ENCODE results near the gene ASPM.

Gene ASPM

DNA sequence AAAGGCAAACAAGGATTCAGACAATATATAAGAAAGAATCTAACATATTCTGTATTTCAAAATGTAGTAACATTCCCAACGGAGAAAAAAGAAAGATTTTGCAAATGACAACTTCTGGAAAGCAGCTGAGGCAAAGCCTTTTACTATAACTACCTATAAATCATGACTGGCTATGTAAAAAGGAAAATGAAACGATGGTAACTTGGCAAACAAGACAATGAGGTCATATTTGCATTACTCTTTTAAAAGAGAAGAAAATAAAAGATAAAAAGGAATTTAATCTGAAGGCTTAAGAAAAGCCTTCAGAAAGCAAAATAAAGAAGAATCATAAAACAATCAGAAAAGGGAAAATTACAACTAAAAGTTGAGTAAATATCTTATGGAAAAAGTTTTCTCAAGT, 25.1 kb upstream of the ASPM start:
- no peak overlapping the region for H3K4me3 ChIP-seq (ENCODE audit: low read length)
- H3K4me2 ChIP-seq (ENCODE audit: low read length), result no peak overlapping the region
- no peaks in the 10 kb centered on the region for H3K27me3 ChIP-seq (ENCODE audit: control insufficient read depth, insufficient read depth, low read length)
- peaks cover 5% of the 10 kb centered on the region for H3K4me1 ChIP-seq (ENCODE audit: control insufficient read depth, insufficient read depth, low read length)
- H3K9ac ChIP-seq (ENCODE audit: low read depth, low read length), result no peak overlapping the region
- peaks cover 46% of the 10 kb centered on the region for H3K36me3 ChIP-seq (ENCODE audit: insufficient read depth, low read length)
- no peaks in the 10 kb centered on the region for H3K9me3 ChIP-seq (replicated peaks; ENCODE audit: low read length)

- no peaks in the 10 kb centered on the region for H3K9me3 ChIP-seq (replicated peaks; ENCODE audit: low read length)
- H3K4me2 ChIP-seq (ENCODE audit: low read length), result no peak overlapping the region
- peaks cover 37% of the 10 kb centered on the region for H3K36me3 ChIP-seq (ENCODE audit: insufficient read depth, low read length)
- no peak overlapping the region for H3K4me3 ChIP-seq (ENCODE audit: low read length)
- no peaks in the 10 kb centered on the region for H3K27me3 ChIP-seq (ENCODE audit: control insufficient read depth, insufficient read depth, low read length)
- H3K9ac ChIP-seq (ENCODE audit: low read depth, low read length), result no peak overlapping the region
- peaks cover 5% of the 10 kb centered on the region for H3K4me1 ChIP-seq (ENCODE audit: control insufficient read depth, insufficient read depth, low read length)
Observed at GRCh38 chr1:197170538-197170937, 24.1 kb upstream of the ASPM start.

DNA sequence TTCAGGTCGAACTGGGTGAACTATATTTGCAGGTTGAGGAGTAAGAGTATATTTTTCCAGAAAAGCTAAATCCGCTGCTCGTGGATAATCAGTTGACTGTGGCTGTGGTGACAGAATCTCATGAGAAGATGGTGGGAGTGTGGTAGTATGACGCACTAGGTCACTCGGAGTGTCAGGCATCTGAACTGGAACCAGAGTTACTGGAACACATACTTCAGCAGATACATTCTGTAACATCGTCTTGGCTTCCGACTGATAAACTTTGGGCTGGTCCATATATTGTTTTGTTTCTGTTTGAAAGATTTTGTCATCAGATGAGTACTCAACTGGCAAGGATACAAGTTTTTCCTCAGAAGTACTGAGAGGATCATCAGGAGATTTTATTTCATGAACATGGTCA, 13.0 kb upstream of the ASPM start:
- peaks cover 25% of the 10 kb centered on the region for H3K36me3 ChIP-seq (ENCODE audit: insufficient read depth, low read length)
- no peak overlapping the region for H3K4me3 ChIP-seq (ENCODE audit: low read length)
- H3K9ac ChIP-seq (ENCODE audit: low read depth, low read length), result no peak overlapping the region
- H3K4me1 ChIP-seq (ENCODE audit: control insufficient read depth, insufficient read depth, low read length), result peaks cover 3% of the 10 kb centered on the region
- no peak overlapping the region for H3K4me2 ChIP-seq (ENCODE audit: low read length)
- no peaks in the 10 kb centered on the region for H3K9me3 ChIP-seq (replicated peaks; ENCODE audit: low read length)
- no peaks in the 10 kb centered on the region for H3K27me3 ChIP-seq (ENCODE audit: control insufficient read depth, insufficient read depth, low read length)

DNA sequence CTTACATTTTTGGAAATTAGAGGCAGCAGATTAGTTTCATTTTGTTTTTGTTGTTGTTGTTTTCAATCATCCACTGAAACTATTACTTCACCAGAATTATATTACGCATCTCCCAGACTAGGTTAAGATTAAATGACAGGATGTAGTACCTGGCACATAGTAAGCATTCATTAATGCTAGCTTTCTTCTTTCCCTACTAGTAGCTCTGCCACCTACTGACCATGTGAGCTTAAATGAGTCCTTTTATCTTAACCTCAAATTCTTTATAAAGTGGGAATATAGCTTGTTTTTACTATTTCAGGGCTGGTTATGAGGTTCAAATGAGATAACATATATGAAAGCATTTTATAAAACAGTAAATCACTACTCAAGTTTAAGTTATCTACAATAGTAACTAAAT, 10.2 kb upstream of the ASPM start:
- Histone ChIP-seq H3K4me3 (ENCODE audit: low read length) (no peak overlapping the region), H3K9me3 (replicated peaks; ENCODE audit: low read length) (no peaks in the 10 kb centered on the region), H3K36me3 (ENCODE audit: insufficient read depth, low read length) (peaks cover 17% of the 10 kb centered on the region), H3K4me2 (ENCODE audit: low read length) (no peak overlapping the region), H3K9ac (ENCODE audit: low read depth, low read length) (no peak overlapping the region), H3K27me3 (ENCODE audit: control insufficient read depth, insufficient read depth, low read length) (no peaks in the 10 kb centered on the region), H3K4me1 (ENCODE audit: control insufficient read depth, insufficient read depth, low read length) (peaks cover 3% of the 10 kb centered on the region)

GRCh38 chr1:197152662-197153061, 6.2 kb upstream of the ASPM start:
- Histone ChIP-seq H3K36me3 (ENCODE audit: insufficient read depth, low read length) (no peaks in the 10 kb centered on the region), H3K9me3 (replicated peaks; ENCODE audit: low read length) (no peaks in the 10 kb centered on the region), H3K4me3 (ENCODE audit: low read length) (no peak overlapping the region), H3K9ac (ENCODE audit: low read depth, low read length) (no peak overlapping the region), H3K4me1 (ENCODE audit: control insufficient read depth, insufficient read depth, low read length) (no peaks in the 10 kb centered on the region), H3K27me3 (ENCODE audit: control insufficient read depth, insufficient read depth, low read length) (no peaks in the 10 kb centered on the region), H3K4me2 (ENCODE audit: low read length) (no peak overlapping the region)

DNA sequence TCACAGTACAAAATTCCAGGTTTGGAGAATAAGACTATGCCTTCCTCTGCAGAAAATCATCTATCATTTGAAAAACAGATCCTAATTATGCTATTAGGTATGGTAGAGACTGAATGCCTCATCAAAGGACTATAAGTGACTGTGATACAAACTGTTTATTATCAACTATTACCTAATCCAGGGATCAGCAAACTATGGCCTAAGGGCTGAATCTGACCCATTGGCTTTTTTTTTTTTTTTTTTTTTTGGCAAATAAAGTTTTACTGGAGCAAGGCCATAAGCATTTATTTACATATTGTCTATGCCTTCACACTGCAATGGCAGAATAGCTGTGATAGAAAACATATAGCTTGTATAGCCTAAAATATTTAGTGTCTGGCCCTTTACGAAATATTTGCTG, 4.7 kb upstream of the ASPM start:
- Histone ChIP-seq H3K4me2 (ENCODE audit: low read length) (no peak overlapping the region), H3K9ac (ENCODE audit: low read depth, low read length) (no peak overlapping the region), H3K4me3 (ENCODE audit: low read length) (no peak overlapping the region), H3K4me1 (ENCODE audit: control insufficient read depth, insufficient read depth, low read length) (no peaks in the 10 kb centered on the region), H3K9me3 (replicated peaks; ENCODE audit: low read length) (no peaks in the 10 kb centered on the region), H3K27me3 (ENCODE audit: control insufficient read depth, insufficient read depth, low read length) (no peaks in the 10 kb centered on the region), H3K36me3 (ENCODE audit: insufficient read depth, low read length) (no peaks in the 10 kb centered on the region)

- Histone ChIP-seq H3K9me3 (replicated peaks; ENCODE audit: low read length) (no peaks in the 10 kb centered on the region), H3K36me3 (ENCODE audit: insufficient read depth, low read length) (no peaks in the 10 kb centered on the region), H3K27me3 (ENCODE audit: control insufficient read depth, insufficient read depth, low read length) (no peaks in the 10 kb centered on the region), H3K9ac (ENCODE audit: low read depth, low read length) (no peak overlapping the region), H3K4me1 (ENCODE audit: control insufficient read depth, insufficient read depth, low read length) (no peaks in the 10 kb centered on the region), H3K4me2 (ENCODE audit: low read length) (no peak overlapping the region), H3K4me3 (ENCODE audit: low read length) (no peak overlapping the region)
Observed at GRCh38 chr1:197150336-197151005, 4.0 kb upstream of the ASPM start.

DNA sequence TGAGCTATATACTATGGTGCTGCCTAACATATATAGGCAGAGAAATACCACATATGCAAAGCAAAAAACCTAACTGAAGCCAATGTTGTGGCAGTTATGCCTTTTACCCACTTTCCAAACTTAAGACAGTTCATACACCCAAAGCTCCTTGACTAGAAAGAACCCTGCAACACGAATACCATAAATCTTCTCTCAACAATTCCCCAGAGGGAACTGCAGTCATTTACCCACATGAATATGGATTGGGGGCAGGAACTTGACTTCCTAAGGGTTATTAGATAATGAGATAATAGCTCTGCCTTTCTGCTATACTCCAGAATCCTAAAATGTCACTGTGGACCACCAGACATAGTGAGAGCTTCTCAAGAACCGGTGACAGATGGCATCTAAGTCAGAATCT, 2.9 kb upstream of the ASPM start:
- Histone ChIP-seq H3K9me3 (replicated peaks; ENCODE audit: low read length) (no peaks in the 10 kb centered on the region), H3K27me3 (ENCODE audit: control insufficient read depth, insufficient read depth, low read length) (no peaks in the 10 kb centered on the region), H3K36me3 (ENCODE audit: insufficient read depth, low read length) (no peaks in the 10 kb centered on the region), H3K4me3 (ENCODE audit: low read length) (no peak overlapping the region), H3K9ac (ENCODE audit: low read depth, low read length) (no peak overlapping the region), H3K4me2 (ENCODE audit: low read length) (no peak overlapping the region), H3K4me1 (ENCODE audit: control insufficient read depth, insufficient read depth, low read length) (peaks cover 3% of the 10 kb centered on the region)

GRCh38 chr1:197145446-197146024, 934 bp downstream of the ASPM start:
- H3K9me3 ChIP-seq (replicated peaks; ENCODE audit: low read length), result no peaks in the 10 kb centered on the region
- H3K4me2 ChIP-seq (ENCODE audit: low read length), result peak overlapping the region; percentile 73
- H3K36me3 ChIP-seq (ENCODE audit: insufficient read depth, low read length), result peaks cover 10% of the 10 kb centered on the region
- H3K9ac ChIP-seq (ENCODE audit: low read depth, low read length), result peak overlapping the region; percentile 82
- no peaks in the 10 kb centered on the region for H3K27me3 ChIP-seq (ENCODE audit: control insufficient read depth, insufficient read depth, low read length)
- peaks cover 16% of the 10 kb centered on the region for H3K4me1 ChIP-seq (ENCODE audit: control insufficient read depth, insufficient read depth, low read length)
- peak overlapping the region; percentile 90 for H3K4me3 ChIP-seq (ENCODE audit: low read length)

GRCh38 chr1:197144570-197145325, 1.7 kb downstream of the ASPM start:
- Histone ChIP-seq H3K4me1 (ENCODE audit: control insufficient read depth, insufficient read depth, low read length) (peaks cover 22% of the 10 kb centered on the region), H3K9ac (ENCODE audit: low read depth, low read length) (peak overlapping the region; percentile 82), H3K4me3 (ENCODE audit: low read length) (peak overlapping the region; percentile 90), H3K27me3 (ENCODE audit: control insufficient read depth, insufficient read depth, low read length) (no peaks in the 10 kb centered on the region), H3K36me3 (ENCODE audit: insufficient read depth, low read length) (peaks cover 10% of the 10 kb centered on the region), H3K9me3 (replicated peaks; ENCODE audit: low read length) (no peaks in the 10 kb centered on the region), H3K4me2 (ENCODE audit: low read length) (peak overlapping the region; percentile 73)

DNA sequence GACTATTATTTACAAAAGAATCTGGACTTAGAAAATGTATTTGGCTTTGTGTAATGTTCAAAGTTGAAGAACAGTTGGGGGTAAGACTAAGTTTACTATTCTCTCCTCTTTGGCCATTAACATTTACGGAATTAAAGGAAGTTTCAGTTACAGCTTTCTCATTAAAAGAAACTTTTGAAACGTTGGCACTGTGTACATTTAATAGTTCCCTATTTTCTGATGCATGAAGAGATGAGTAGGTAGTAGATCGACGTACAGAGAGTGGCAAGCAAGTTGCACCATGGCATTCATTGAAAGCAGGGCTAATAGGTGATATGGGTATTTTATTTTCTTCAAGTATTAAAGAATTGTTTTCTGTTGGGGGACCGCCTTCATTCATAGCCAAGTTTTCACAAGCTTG, 3.2 kb downstream of the ASPM start:
- no peaks in the 10 kb centered on the region for H3K9me3 ChIP-seq (replicated peaks; ENCODE audit: low read length)
- H3K9ac ChIP-seq (ENCODE audit: low read depth, low read length), result no peak overlapping the region
- H3K36me3 ChIP-seq (ENCODE audit: insufficient read depth, low read length), result peaks cover 15% of the 10 kb centered on the region
- H3K27me3 ChIP-seq (ENCODE audit: control insufficient read depth, insufficient read depth, low read length), result no peaks in the 10 kb centered on the region
- peak overlapping the region; percentile 73 for H3K4me2 ChIP-seq (ENCODE audit: low read length)
- peaks cover 22% of the 10 kb centered on the region for H3K4me1 ChIP-seq (ENCODE audit: control insufficient read depth, insufficient read depth, low read length)
- H3K4me3 ChIP-seq (ENCODE audit: low read length), result no peak overlapping the region
